Cardiac fibroblast (primary cell): ENCODE measurements around the gene PAMR1.
A peak's percentile ranks its signal among the peaks of the same experiment; 100 is the strongest.

Source experiments
- DNase-seq, 2 donors: peaks; one replicate each; pipeline versions ENCODE4 v3.0.0 to v3.0.0-alpha.2; 2010; ENCODE audit warnings: low read depth in 2 of 2
- H3K4me3 ChIP-seq, 2 donors: replicated peaks in 1 of 2; 1 replicate in 1 of 2; 2 replicates in 1 of 2; pipeline ENCODE4 v1.5.1; 2011; ENCODE audit warnings: low read depth in 2 of 2, low read length in 2 of 2, mild to moderate bottlenecking in 2 of 2, moderate library complexity in 1 of 2
- TF ChIP-seq, protein P1 (sequence below): IDR thresholded peaks from one replicate; pipeline ENCODE4 v1.5.1; 2011; ENCODE audit warnings: low read depth, mild to moderate bottlenecking, low read length, inconsistent platforms

Gene PAMR1

DNA sequence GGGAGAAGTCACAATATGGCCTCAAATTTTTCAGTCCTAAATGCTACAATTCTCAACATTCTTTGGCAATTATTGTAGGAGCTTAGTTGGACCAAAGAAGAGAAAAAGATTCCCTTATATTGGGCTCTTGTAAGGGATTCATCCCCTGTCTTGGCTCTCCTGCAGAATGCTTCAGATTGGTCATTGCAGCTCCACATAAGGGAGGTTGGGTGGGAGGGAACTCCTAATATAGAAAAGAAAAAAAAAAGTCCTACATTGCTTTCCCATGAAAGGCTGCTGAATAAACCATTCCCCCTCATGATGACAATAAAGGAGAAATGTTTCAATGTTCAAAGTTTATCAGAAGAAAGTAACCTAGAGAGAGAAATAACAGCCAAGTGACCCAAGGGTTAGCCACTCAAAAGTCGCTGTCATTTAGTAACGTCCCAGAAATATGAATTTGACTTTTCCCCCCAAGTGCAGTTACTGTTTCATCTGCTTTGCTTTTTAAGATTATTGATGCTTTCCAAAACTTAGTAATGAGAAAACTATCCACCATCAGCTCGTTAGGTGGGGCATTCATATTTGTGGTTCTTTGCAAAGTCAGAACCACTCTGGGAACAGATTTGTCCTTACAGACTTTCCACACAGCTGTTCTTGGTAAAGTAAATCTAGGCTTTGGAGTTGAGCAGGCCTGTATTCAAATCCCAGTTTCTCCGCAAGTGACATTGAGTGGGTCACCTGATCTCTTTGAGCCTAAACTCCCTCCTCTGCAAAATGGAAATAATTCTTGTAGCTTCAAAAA is 101.1 kb downstream of the PAMR1 start:
- peak in 1 of 2 donors; percentile 53 for DNase-seq
- H3K4me3 ChIP-seq, result no peak overlapping the region
- TF ChIP-seq, protein P1, sequence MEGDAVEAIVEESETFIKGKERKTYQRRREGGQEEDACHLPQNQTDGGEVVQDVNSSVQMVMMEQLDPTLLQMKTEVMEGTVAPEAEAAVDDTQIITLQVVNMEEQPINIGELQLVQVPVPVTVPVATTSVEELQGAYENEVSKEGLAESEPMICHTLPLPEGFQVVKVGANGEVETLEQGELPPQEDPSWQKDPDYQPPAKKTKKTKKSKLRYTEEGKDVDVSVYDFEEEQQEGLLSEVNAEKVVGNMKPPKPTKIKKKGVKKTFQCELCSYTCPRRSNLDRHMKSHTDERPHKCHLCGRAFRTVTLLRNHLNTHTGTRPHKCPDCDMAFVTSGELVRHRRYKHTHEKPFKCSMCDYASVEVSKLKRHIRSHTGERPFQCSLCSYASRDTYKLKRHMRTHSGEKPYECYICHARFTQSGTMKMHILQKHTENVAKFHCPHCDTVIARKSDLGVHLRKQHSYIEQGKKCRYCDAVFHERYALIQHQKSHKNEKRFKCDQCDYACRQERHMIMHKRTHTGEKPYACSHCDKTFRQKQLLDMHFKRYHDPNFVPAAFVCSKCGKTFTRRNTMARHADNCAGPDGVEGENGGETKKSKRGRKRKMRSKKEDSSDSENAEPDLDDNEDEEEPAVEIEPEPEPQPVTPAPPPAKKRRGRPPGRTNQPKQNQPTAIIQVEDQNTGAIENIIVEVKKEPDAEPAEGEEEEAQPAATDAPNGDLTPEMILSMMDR, result no peak

DNA sequence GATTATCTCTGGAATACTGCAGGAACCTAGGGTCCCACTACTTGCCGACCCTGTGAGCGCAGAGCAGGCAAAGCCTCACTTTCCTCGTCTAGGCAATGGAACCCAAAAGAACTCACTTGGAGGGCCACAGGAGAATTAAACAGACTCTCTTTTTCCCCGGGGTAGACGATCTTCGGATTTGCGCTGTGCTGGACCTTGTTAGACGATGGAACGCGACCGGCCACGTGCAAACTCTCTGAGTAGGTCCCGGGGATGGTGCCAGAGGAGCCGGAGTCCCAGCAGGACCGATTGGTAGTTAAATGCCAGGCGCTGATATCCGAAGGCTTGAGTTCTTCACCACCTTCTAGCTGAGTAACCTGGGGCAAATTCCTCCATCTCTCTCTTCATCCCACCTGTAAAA is 105.0 kb downstream of the PAMR1 start:
- no peak overlapping the region for H3K4me3 ChIP-seq
- DNase-seq, result no peak
- TF ChIP-seq, protein P1, result no peak

DNA sequence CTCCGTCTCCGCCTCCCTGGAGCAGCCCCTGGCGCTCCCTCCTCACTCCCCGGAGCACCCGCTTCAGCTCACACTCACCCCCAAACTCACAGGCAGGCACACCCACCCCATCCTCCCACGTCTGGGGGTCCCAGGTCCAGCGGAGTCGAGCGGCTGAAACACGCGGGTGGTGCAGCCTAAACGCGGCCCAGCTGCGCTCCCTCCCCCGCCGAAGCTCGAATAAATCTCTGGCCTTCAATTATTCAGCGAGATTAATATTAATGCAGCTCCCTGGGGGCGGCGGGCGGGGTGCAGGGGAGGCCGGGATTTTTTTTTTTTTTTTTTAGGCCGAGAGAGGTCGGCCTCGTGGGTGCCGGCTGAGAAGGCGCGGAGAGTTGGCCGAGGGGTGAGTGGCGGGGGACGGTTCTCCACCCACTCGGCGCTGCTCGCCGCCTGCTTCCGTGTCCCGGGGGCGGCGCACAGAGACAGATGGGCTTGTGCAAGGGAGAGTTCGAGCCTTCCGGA is 105.5 kb downstream of the PAMR1 start:
- peak overlapping the region; percentile 31 to 47 for H3K4me3 ChIP-seq
- TF ChIP-seq, protein P1, result no peak
- no peak for DNase-seq

DNA sequence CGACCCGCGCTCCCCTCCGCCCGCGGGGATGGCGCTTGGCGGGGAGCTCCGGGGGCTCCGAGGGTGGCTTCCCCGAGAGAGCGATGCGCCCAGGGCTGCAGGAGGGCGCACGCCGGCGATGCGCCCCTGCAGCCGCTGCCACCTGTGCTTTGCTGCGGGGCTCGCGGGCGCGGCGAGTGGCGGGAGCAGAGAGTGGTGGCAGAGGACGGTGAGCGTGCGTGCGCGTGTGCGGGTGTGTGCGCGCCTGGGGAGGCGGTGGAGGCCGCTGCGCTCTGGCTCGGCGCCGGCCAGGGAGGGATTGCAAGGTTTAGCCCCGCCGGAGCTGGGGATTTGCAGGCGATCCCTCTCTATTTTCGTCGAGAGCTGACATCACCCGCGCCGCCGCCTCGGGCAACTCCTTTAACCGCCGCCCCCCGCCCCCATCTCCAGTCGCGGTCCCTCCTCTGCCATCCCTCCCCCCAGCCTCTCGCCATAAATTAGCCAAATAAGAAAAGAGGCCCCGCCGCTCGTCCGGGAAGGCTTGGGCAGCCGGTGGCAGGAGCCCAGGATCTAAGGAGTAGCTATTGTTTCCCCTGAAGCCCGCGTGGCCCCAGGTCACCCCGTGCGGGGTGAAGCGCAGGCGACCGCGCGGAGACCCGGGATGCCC is 106.1 kb downstream of the PAMR1 start, which contains the start of gene SLC1A2:
TSS of gene SLC1A2 (minus strand) at position 375 of the 646 bp plus-strand sequence. CDS start 592 bp downstream, outside the sequence.
- TF ChIP-seq, protein P1, result no peak
- DNase-seq, result peak; percentile 27 to 31
- peak within 1 kb of the TSS; percentile 31 to 47 for H3K4me3 ChIP-seq

DNA sequence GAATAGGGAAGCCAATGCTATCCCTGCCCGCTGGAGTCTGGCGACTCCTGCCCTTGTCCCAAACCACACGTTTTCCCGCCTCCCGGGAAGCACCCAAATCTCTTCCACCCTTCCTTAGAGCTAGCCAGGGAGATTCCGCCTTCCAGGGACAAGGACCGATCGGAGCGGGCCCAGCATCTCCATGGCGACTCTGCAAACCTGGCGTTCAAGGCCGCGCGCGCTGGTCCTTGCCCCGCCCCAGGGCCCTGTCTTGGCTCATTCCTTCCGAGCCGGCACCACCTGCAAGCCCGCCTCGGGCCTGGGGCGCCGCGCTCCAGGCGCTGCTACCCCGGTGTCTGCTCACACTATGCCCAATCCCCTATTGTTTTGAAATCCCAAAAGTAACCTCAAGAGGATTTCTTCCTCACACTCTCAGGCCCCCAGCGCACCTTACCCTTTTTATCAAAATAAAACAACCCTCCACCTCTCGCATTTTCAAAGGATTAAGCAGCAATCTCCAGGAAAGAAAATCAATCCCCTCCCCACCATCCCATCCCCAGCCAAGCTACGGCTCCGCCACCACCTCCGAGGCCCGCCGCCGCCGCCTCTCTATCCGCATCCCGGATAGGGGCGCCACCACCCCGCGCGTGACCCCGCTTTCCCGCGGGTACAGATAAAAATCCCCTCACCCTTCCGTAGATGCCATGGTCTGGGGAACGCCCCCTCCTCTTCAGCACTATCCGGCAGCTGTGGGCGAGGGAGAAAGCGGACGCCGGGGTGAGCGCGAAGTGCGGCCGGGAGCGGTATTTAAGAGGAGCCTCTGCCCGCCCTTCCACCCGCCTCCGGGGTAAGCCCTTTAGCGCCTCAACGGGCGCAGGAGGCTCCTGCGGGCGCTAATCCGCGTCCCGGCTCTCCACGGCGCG is 106.9 kb downstream of the PAMR1 start:
- peak overlapping the region; percentile 13 to 47 for H3K4me3 ChIP-seq

DNA sequence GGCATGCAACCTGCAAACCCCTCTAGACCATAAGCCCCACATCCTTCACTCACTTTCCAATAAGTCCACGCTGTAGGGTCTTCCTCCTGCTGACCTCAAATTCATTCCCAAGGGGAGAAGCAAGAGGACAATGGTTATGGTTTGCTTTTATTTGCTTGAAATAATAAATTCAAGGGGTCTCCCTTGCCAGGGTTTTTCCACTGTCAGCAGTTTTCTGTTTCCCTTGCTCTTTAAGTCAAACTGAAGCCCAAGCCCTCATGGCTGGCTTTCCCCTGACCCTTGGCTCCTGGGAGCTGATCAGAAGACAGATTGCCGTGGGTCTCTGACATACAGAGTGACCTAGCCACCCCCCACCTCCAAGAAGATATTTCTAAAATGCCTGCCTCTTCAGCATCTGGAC is 109.9 kb downstream of the PAMR1 start:
- DNase-seq, result no peak
- TF ChIP-seq, protein P1, result no peak
- no peak overlapping the region for H3K4me3 ChIP-seq

More for the DNA sequence above, 106.9 kb downstream of the PAMR1 start:
- TF ChIP-seq, protein P1, result no peak
- DNase-seq, result peak in 1 of 2 donors; percentile 16
